Measurements from ENCODE around the gene DTNBP1.
A peak's percentile ranks its signal among the peaks of the same experiment; 100 is the strongest.

DTNBP1 gene

DNA sequence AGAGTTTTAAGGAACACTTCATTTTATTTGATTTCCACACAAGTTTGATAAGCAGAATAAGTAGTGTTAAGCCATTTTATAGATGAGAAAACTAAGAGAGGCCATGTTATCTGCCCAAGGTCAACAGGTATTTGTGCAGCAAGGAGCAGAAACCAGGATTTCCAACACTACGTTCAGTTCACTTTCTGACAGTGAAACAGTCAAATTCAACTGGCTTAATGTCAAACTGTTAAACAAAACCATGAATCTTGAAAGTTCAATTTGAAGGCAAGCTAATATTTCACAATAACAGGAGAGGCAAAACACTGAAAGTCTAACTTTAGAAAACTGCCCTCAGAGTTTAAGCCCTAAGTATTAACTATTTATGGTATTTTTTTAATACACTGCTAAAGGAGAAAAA lies 32.6 kb downstream of the DTNBP1 start (continued):
- TF ChIP-seq ZNF600 (tag by site-specific recombination; IDR thresholded peaks at IDR 0.05): no peak

DNA sequence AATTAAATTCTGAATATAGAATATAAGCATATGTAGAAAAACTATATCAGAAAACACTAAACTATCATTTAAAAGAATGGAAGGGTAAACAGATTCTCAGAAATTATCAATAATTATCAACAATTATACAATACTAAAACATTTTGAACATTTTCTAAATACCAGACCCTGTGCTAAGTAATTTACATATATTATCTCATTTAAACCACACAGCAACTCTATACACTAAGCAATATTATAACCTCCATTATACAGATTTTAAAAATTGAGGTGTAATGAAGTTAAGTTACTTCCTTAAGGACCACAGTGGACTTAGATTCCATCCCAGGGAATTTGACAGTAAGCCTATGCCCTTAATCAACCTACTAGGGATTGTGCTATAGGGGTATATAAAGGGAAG lies 33.3 kb downstream of the DTNBP1 start:
- ChIA-PET POLR2A (no interaction called here), CTCF (no interaction called here)
- Histone ChIP-seq H3K4me1 (ENCODE audit: control insufficient read depth, insufficient read depth, low read length) (peaks cover 13% of the 10 kb centered on the region; the same call in 1 of the 2 replicates), H3K4me3 (ENCODE audit: low read depth, low read length) (no peak overlapping the region), H3K9me3 (ENCODE audit: control insufficient read depth, insufficient read depth, low read depth, low read length) (no peaks in the 10 kb centered on the region), H3K27ac (ENCODE audit: extremely low read depth, low read depth, low read length) (no peak overlapping the region), H3K36me3 (ENCODE audit: control insufficient read depth in 2 of 2, insufficient read depth in 1 of 2, low read length in 2 of 2) (no peaks in the 10 kb centered on the region)
- TF ChIP-seq ZNF664 (tag by site-specific recombination; IDR thresholded peaks at IDR 0.05): peak; percentile 97
- TF ChIP-seq ZNF670 (tag by site-specific recombination; IDR thresholded peaks at IDR 0.05; ENCODE audit: low read depth): no peak

DNA sequence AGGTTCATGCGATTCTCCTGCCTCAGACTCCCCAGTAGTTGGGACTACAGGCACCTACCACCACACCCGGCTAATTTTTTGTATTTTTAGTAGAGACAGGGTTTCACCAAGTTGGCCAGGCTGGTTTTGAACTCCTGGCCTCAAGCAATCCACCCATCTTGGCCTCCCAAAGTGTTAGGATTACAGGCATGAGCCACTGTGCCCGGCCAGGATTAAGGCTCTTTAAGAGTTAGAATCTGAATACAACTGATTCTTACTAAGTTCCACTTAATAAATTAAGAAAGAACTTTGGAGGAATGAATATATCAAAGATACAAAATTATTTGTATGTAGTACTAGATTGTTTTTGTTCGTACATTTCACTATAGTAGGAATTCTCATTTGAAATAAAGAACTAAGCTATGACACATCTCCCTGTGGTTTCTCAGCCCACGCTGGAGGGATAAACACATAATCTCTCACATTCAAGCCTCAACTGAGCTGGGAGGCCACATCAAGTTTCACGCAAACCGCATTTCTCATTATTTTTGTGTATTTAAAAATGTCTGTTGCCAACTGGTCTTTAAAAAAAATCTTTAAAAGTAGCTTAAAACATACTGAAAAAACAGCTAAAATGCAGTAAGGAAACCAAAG lies 34.2 kb downstream of the DTNBP1 start:
- ChIA-PET POLR2A (no interaction called here), CTCF (no interaction called here)
- H3K9me3 ChIP-seq (ENCODE audit: control insufficient read depth, insufficient read depth, low read depth, low read length): no peaks in the 10 kb centered on the region
- H3K4me1 ChIP-seq (ENCODE audit: control insufficient read depth, insufficient read depth, low read length): peaks cover 13% of the 10 kb centered on the region; the same call in 1 of the 2 replicates
- H3K27ac ChIP-seq (ENCODE audit: extremely low read depth, low read depth, low read length): no peak overlapping the region
- H3K4me3 ChIP-seq (ENCODE audit: low read depth, low read length): no peak overlapping the region
- TF ChIP-seq HOXA7 (CRISPR knock-in tag; IDR thresholded peaks at IDR 0.05; ENCODE audit: borderline replicate concordance): no peak
- TF ChIP-seq ZFHX2 (tag by site-specific recombination; conservative IDR thresholded peaks at IDR 0.05): 0 out of 2 replicates have a peak, but pooled peaks have one; percentile 7
- H3K36me3 ChIP-seq (ENCODE audit: control insufficient read depth in 2 of 2, insufficient read depth in 1 of 2, low read length in 2 of 2): peaks cover 0 to 4% of the 10 kb centered on the region in 2 experiments; a peak in 1 of 3 replicates

DNA sequence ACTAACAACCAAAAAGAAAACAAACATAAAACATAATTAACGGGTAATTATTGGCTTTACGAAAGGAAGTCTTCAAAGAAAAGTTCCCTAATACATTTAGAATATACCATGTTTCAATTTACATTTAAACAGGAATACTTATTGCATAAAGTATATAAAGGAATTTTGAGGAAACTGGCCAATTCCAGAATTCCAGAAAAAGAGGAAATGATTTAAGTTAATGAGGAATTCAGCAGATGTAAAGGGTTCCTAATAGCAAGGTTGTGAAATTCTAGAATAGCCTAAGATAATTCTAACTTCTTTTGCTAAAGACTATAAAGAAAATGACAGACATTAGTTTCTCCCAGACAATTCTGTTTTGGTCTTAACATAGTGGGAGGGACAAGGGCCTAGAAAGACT lies 35.0 kb downstream of the DTNBP1 start:
- no peak overlapping the region for H3K4me3 ChIP-seq (ENCODE audit: low read depth, low read length)
- H3K9me3 ChIP-seq (ENCODE audit: control insufficient read depth, insufficient read depth, low read depth, low read length): no peaks in the 10 kb centered on the region
- peaks cover 0 to 4% of the 10 kb centered on the region in 2 experiments; a peak in 1 of 3 replicates for H3K36me3 ChIP-seq (ENCODE audit: control insufficient read depth in 2 of 2, insufficient read depth in 1 of 2, low read length in 2 of 2)
- peaks cover 16% of the 10 kb centered on the region for H3K4me1 ChIP-seq (ENCODE audit: control insufficient read depth, insufficient read depth, low read length)
- ChIA-PET POLR2A (no interaction called here), CTCF (interaction anchor here (0.6 to 2.2 kb wide), 3 partner anchors 8 to 1498 kb away, joined by 4 to 5 read pairs (median 5); no protein-coding TSS in a partner anchor)
- no peak overlapping the region for H3K27ac ChIP-seq (ENCODE audit: extremely low read depth, low read depth, low read length)
- no peak for TF ChIP-seq ZNF324 (tag by site-specific recombination; IDR thresholded peaks at IDR 0.05)
- TF ChIP-seq, protein P1, sequence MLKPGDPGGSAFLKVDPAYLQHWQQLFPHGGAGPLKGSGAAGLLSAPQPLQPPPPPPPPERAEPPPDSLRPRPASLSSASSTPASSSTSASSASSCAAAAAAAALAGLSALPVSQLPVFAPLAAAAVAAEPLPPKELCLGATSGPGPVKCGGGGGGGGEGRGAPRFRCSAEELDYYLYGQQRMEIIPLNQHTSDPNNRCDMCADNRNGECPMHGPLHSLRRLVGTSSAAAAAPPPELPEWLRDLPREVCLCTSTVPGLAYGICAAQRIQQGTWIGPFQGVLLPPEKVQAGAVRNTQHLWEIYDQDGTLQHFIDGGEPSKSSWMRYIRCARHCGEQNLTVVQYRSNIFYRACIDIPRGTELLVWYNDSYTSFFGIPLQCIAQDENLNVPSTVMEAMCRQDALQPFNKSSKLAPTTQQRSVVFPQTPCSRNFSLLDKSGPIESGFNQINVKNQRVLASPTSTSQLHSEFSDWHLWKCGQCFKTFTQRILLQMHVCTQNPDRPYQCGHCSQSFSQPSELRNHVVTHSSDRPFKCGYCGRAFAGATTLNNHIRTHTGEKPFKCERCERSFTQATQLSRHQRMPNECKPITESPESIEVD (tag by site-specific recombination; IDR thresholded peaks at IDR 0.05): peak; percentile 22; the same call in 1 of the 2 replicates
- TF ChIP-seq SP7 (tag by site-specific recombination; IDR thresholded peaks at IDR 0.05): peak; percentile 87

DNA sequence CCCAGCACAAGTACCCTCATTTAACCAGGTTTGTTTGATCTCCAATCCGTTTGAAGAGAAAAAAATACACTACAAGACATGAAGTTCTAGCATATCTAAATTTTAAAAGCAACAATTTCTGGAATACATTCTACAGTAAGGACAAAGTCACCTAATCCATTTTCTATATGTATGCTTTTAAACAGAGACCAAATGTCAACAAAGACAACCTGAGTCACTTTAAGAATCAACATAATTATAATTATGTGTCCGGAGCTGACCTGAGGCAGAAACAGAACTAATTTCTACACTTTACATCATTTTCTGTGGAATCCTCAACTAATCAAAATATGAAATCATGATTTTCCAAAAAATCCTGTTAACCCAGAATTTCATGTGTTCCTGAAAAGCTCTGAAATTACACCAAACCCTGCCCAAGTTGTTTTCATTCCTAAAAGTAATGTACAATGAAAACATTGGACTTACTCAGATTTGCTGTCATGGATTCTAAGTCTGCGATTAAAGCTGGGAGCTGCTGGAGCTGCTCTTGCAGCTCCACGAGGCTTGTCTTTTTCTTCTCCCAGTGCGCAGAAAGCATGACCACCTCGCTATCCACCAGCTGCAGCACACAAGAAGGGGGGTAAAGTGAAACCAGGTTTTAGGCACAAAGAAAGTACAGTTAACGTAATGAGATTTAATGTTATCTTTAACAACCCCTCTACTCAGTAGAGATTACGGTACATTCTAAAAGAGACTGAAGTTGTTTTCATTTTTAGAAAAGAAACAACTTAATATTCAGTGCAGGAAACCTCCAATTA lies 35.8 kb downstream of the DTNBP1 start:
- Histone ChIP-seq H3K4me1 (ENCODE audit: control insufficient read depth, insufficient read depth, low read length) (peaks cover 16% of the 10 kb centered on the region), H3K27ac (ENCODE audit: extremely low read depth, low read depth, low read length) (no peak overlapping the region), H3K9me3 (ENCODE audit: control insufficient read depth, insufficient read depth, low read depth, low read length) (no peaks in the 10 kb centered on the region), H3K36me3 (ENCODE audit: control insufficient read depth in 2 of 2, insufficient read depth in 1 of 2, low read length in 2 of 2) (peaks cover 0 to 4% of the 10 kb centered on the region in 2 experiments; a peak in 1 of 3 replicates), H3K4me3 (ENCODE audit: low read depth, low read length) (no peak overlapping the region)
- POLR2A ChIA-PET: no interaction called here
- CTCF ChIA-PET: interaction anchor here (0.6 to 2.2 kb wide), 6 partner anchors 9 to 1560 kb away, joined by 3 to 5 read pairs (median 4); no protein-coding TSS in a partner anchor
- TF ChIP-seq ZFP69B (tag by site-specific recombination; IDR thresholded peaks at IDR 0.05) (no peak), ZNF423 (tag by site-specific recombination; IDR thresholded peaks at IDR 0.05) (no peak), TRIM28 (IDR thresholded peaks at IDR 0.05; ENCODE audit: borderline replicate concordance, low read length) (no peak), ZNF501 (tag by site-specific recombination; IDR thresholded peaks at IDR 0.05) (no peak), ZNF76 (tag by site-specific recombination; IDR thresholded peaks at IDR 0.05; ENCODE audit: borderline replicate concordance, low read depth) (no peak), ZNF558 (tag by site-specific recombination; IDR thresholded peaks at IDR 0.05) (no peak), ZNF416 (tag by site-specific recombination; IDR thresholded peaks at IDR 0.05) (no peak), SP3 (tag by site-specific recombination; IDR thresholded peaks at IDR 0.05) (no peak), ZNF792 (tag by site-specific recombination; IDR thresholded peaks at IDR 0.05) (no peak), REPIN1 (tag by site-specific recombination; IDR thresholded peaks at IDR 0.05; ENCODE audit: low read depth) (no peak)
- TF ChIP-seq, protein P2, sequence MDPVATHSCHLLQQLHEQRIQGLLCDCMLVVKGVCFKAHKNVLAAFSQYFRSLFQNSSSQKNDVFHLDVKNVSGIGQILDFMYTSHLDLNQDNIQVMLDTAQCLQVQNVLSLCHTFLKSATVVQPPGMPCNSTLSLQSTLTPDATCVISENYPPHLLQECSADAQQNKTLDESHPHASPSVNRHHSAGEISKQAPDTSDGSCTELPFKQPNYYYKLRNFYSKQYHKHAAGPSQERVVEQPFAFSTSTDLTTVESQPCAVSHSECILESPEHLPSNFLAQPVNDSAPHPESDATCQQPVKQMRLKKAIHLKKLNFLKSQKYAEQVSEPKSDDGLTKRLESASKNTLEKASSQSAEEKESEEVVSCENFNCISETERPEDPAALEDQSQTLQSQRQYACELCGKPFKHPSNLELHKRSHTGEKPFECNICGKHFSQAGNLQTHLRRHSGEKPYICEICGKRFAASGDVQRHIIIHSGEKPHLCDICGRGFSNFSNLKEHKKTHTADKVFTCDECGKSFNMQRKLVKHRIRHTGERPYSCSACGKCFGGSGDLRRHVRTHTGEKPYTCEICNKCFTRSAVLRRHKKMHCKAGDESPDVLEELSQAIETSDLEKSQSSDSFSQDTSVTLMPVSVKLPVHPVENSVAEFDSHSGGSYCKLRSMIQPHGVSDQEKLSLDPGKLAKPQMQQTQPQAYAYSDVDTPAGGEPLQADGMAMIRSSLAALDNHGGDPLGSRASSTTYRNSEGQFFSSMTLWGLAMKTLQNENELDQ (tag by site-specific recombination; IDR thresholded peaks at IDR 0.05; ENCODE audit: low read depth): no peak

All from HEK293 (cell line).